Naive thymus-derived CD4-positive, alpha-beta T cell (primary cell): ENCODE results near the gene DDAH1. TPM values are rescaled to one million over a fixed set of nuclear protein-coding genes. Genes with fewer than 3 reads are reported as not detected.

Source experiments
- ATAC-seq: fragments of 150-1000 bp; cut with Tn5 transposase; 2 replicates; pipeline ENCODE4 v1.10.0; 2021; ENCODE audit warnings: mild to moderate bottlenecking, moderate library complexity
- CTCF ChIA-PET: fragments of 350-600 bp; sonication (Branson Sonifier 250); formaldehyde crosslinking; loops from one replicate; lab custom pipeline; 2021; ENCODE audit warnings: antibody characterized with exemption; lab: Charles Lee
- POLR2A ChIA-PET: fragments of 350-600 bp; sonication (Branson Sonifier 250); formaldehyde crosslinking; loops from one replicate; lab custom pipeline; 2021; ENCODE audit warnings: antibody characterized with exemption, inconsistent platforms; lab: Charles Lee
- DNase-seq, 9 donors: peaks; one replicate each; pipeline versions ENCODE4 v3.0.0 to v3.0.0-alpha.2; 2020 to 2022; ENCODE audit warnings: mixed read lengths in 1 of 9
- H3K27ac ChIP-seq: one replicate; pipeline ENCODE4 v1.7.0; 2013; ENCODE audit warnings: mild to moderate bottlenecking, low read depth, low read length, moderate library complexity
- H3K27me3 ChIP-seq, 2 donors: one replicate each; pipeline ENCODE4 v1.7.0; 2013; ENCODE audit warnings: low read length in 2 of 2, mild to moderate bottlenecking in 2 of 2, moderate library complexity in 2 of 2; ENCODE audit not compliant: control insufficient read depth in 2 of 2, insufficient read depth in 2 of 2
- H3K36me3 ChIP-seq, 3 experiments: 1 replicate in 2 of 3; 2 replicates in 1 of 3; pipeline ENCODE4 v1.7.0; 2013; ENCODE audit warnings: low read length in 3 of 3, mild to moderate bottlenecking in 3 of 3, moderate library complexity in 1 of 3; ENCODE audit not compliant: insufficient read depth in 3 of 3, control insufficient read depth in 2 of 3
- H3K4me1 ChIP-seq, 2 donors: one replicate each; pipeline ENCODE4 v1.7.0; 2013; ENCODE audit warnings: low read length in 2 of 2, mild to moderate bottlenecking in 2 of 2, moderate library complexity in 1 of 2; ENCODE audit not compliant: control insufficient read depth in 2 of 2, insufficient read depth in 2 of 2
- H3K4me3 ChIP-seq: 2 replicates; pipeline ENCODE4 v1.7.0; 2013; ENCODE audit warnings: mild to moderate bottlenecking, low read length
- H3K9me3 ChIP-seq, 3 experiments: 1 replicate in 2 of 3; 2 replicates in 1 of 3; pipeline ENCODE4 v1.7.0; 2013; ENCODE audit warnings: low read length in 3 of 3; ENCODE audit not compliant: control insufficient read depth in 2 of 3
- H3K27ac Mint-ChIP-seq, 9 donors: one replicate each; pipeline ENCODE4 v1.8.0; 2020 to 2022; ENCODE audit warnings: mixed read lengths in 9 of 9, mild to moderate bottlenecking in 8 of 9, moderate library complexity in 5 of 9, inconsistent platforms in 2 of 9
- H3K27me3 Mint-ChIP-seq, 5 donors: one replicate each; pipeline ENCODE4 v1.8.0; 2021 to 2022; ENCODE audit warnings: mixed read lengths in 5 of 5, mild to moderate bottlenecking in 1 of 5
- H3K36me3 Mint-ChIP-seq, 5 donors: one replicate each; pipeline ENCODE4 v1.8.0; 2020 to 2022; ENCODE audit warnings: mixed read lengths in 5 of 5, mild to moderate bottlenecking in 3 of 5, inconsistent platforms in 1 of 5
- H3K4me1 Mint-ChIP-seq, 7 donors: one replicate each; pipeline ENCODE4 v1.8.0; 2020 to 2022; ENCODE audit warnings: mixed read lengths in 7 of 7, mild to moderate bottlenecking in 3 of 7, inconsistent platforms in 1 of 7
- H3K4me3 Mint-ChIP-seq, 10 donors: one replicate each; pipeline ENCODE4 v1.8.0; 2020 to 2022; ENCODE audit warnings: mild to moderate bottlenecking in 10 of 10, mixed read lengths in 10 of 10, moderate library complexity in 6 of 10, inconsistent platforms in 2 of 10
- H3K9me3 Mint-ChIP-seq, 11 donors: one replicate each; pipeline ENCODE4 v1.8.0; 2020 to 2022; ENCODE audit warnings: mixed read lengths in 11 of 11, mild to moderate bottlenecking in 4 of 11, inconsistent platforms in 1 of 11, moderate library complexity in 1 of 11
- intact Hi-C, 2 donors: fragments of 100-400 bp; cut with micrococcal nuclease; formaldehyde crosslinking; loops; one replicate each; pipeline ENCODE4 v1.15.1; 2023
- polyA plus RNA-seq, 2 donors: library from polyadenylated mRNA; unstranded; fragments of 300-500 nt; fragmentation: Illumina TruSeq; gene quantifications; one replicate each; pipeline ENCODE4 v1.2.3, GENCODE V29; 2021
- total RNA-seq, 6 experiments: library from RNA in 5 of 6; stranded (reverse) in 5 of 6; gene quantifications; 1 replicate in 5 of 6; 2 replicates in 1 of 6; pipeline ENCODE4 v1.2.3 and lab custom pipeline; 2021 to 2026

Gene DDAH1
- total and polyA plus RNA-seq, 7 experiments from 2014 or later, result 0.08 TPM; not detected in 6

- peaks cover 0 to 13% (median 8%) of the 10 kb centered on the region in 5 donors for H3K27me3 Mint-ChIP-seq
- no peak overlapping the region for H3K27ac Mint-ChIP-seq
- Histone ChIP-seq H3K27me3 (no peaks in the 10 kb centered on the region), H3K9me3 (no peaks in the 10 kb centered on the region), H3K4me3 (no peak overlapping the region), H3K36me3 (no peaks in the 10 kb centered on the region), H3K27ac (no peak overlapping the region), H3K4me1 (no peaks in the 10 kb centered on the region)
- POLR2A ChIA-PET, result no interaction called here
- DNase-seq, result no peak
- H3K36me3 Mint-ChIP-seq, result no peaks in the 10 kb centered on the region
- H3K4me3 Mint-ChIP-seq, result no peak overlapping the region
- intact Hi-C loops, result no loop called here
- no peak for ATAC-seq
- H3K4me1 Mint-ChIP-seq, result peaks cover 0 to 6% (median 0%) of the 10 kb centered on the region in 7 donors
- CTCF ChIA-PET, result no interaction called here
- H3K9me3 Mint-ChIP-seq, result peaks cover 0 to 6% (median 0%) of the 10 kb centered on the region in 11 donors
These were observed 31.9 kb downstream of the DDAH1 start for GRCh38 chr1:85433096-85433495.

- peaks cover 0 to 8% (median 0%) of the 10 kb centered on the region in 7 donors for H3K4me1 Mint-ChIP-seq
- ATAC-seq, result no peak
- H3K9me3 Mint-ChIP-seq, result peaks cover 0 to 6% (median 0%) of the 10 kb centered on the region in 11 donors
- Histone ChIP-seq H3K4me1 (no peaks in the 10 kb centered on the region), H3K36me3 (no peaks in the 10 kb centered on the region), H3K4me3 (no peak overlapping the region), H3K9me3 (no peaks in the 10 kb centered on the region), H3K27me3 (no peaks in the 10 kb centered on the region), H3K27ac (no peak overlapping the region)
- intact Hi-C loops, result no loop called here
- no peak overlapping the region for H3K27ac Mint-ChIP-seq
- ChIA-PET POLR2A (no interaction called here), CTCF (no interaction called here)
- no peak overlapping the region for H3K4me3 Mint-ChIP-seq
- DNase-seq, result no peak
- H3K27me3 Mint-ChIP-seq, result peaks cover 0 to 18% (median 9%) of the 10 kb centered on the region in 5 donors
- no peaks in the 10 kb centered on the region for H3K36me3 Mint-ChIP-seq
These were observed 36.4 kb downstream of the DDAH1 start for GRCh38 chr1:85428471-85429089.

DNA sequence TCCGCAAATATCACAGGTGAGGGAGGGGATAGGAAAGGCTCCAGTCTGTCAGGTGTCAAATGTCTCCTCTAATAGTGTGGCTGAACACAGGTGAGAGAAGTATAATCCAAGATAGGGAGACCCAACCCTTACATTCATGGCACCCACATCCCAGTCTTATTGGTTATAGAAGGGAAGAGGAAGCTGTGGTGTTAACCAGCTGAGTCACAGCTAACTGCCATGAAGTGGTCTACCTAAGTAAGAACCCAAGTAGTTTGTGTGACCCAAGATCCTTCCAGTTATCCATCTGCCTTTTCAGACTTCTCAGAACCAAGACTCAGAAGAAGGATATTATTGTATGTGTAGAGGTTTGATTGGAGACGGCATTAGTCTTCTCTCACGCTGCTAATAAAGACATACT, 37.1 kb downstream of the DDAH1 start:
- Mint-ChIP-seq H3K27me3 (peaks cover 0 to 18% (median 9%) of the 10 kb centered on the region in 5 donors), H3K4me1 (peaks cover 0 to 8% (median 0%) of the 10 kb centered on the region in 7 donors), H3K9me3 (peaks cover 0 to 6% (median 0%) of the 10 kb centered on the region in 11 donors), H3K4me3 (no peak overlapping the region), H3K27ac (no peak overlapping the region), H3K36me3 (no peaks in the 10 kb centered on the region)
- Histone ChIP-seq H3K27ac (no peak overlapping the region), H3K4me3 (no peak overlapping the region), H3K9me3 (no peaks in the 10 kb centered on the region), H3K27me3 (no peaks in the 10 kb centered on the region), H3K4me1 (no peaks in the 10 kb centered on the region), H3K36me3 (no peaks in the 10 kb centered on the region)
- CTCF ChIA-PET, result no interaction called here
- POLR2A ChIA-PET, result no interaction called here
- intact Hi-C loops, result no loop called here
- ATAC-seq, result no peak
- DNase-seq, result no peak

- Histone ChIP-seq H3K9me3 (no peaks in the 10 kb centered on the region), H3K36me3 (no peaks in the 10 kb centered on the region), H3K27me3 (no peaks in the 10 kb centered on the region), H3K27ac (no peak overlapping the region), H3K4me1 (no peaks in the 10 kb centered on the region), H3K4me3 (no peak overlapping the region)
- ATAC-seq (no peak), DNase-seq (no peak)
- no peak overlapping the region for H3K27ac Mint-ChIP-seq
- peaks cover 0 to 6% (median 0%) of the 10 kb centered on the region in 11 donors for H3K9me3 Mint-ChIP-seq
- ChIA-PET POLR2A (no interaction called here), CTCF (no interaction called here)
- no peaks in the 10 kb centered on the region for H3K36me3 Mint-ChIP-seq
- peaks cover 0 to 18% (median 9%) of the 10 kb centered on the region in 5 donors for H3K27me3 Mint-ChIP-seq
- intact Hi-C loops, result no loop called here
- peaks cover 0 to 8% (median 0%) of the 10 kb centered on the region in 7 donors for H3K4me1 Mint-ChIP-seq
- H3K4me3 Mint-ChIP-seq, result no peak overlapping the region
These were observed 37.6 kb downstream of the DDAH1 start for GRCh38 chr1:85427331-85427730.

- Histone ChIP-seq H3K4me3 (no peak overlapping the region), H3K9me3 (peaks cover 0 to 10% (median 0%) of the 10 kb centered on the region in 3 experiments), H3K4me1 (no peaks in the 10 kb centered on the region), H3K27me3 (no peaks in the 10 kb centered on the region), H3K36me3 (no peaks in the 10 kb centered on the region), H3K27ac (no peak overlapping the region)
- H3K4me1 Mint-ChIP-seq, result peaks cover 0 to 2% (median 0%) of the 10 kb centered on the region in 7 donors
- H3K27ac Mint-ChIP-seq, result no peak overlapping the region
- H3K27me3 Mint-ChIP-seq, result peaks cover 4 to 5% (median 4%) of the 10 kb centered on the region in 5 donors
- H3K36me3 Mint-ChIP-seq, result no peaks in the 10 kb centered on the region
- no peak overlapping the region for H3K4me3 Mint-ChIP-seq
- ChIA-PET POLR2A (no interaction called here), CTCF (no interaction called here)
- no peak for ATAC-seq
- intact Hi-C loops, result no loop called here
- DNase-seq, result no peak
- H3K9me3 Mint-ChIP-seq, result peaks cover 0 to 33% (median 6%) of the 10 kb centered on the region in 11 donors
These were observed 43.8 kb downstream of the DDAH1 start for GRCh38 chr1:85421179-85421578.

- ChIA-PET CTCF (no interaction called here), POLR2A (no interaction called here)
- Histone ChIP-seq H3K4me3 (no peak overlapping the region), H3K36me3 (no peaks in the 10 kb centered on the region), H3K27me3 (no peaks in the 10 kb centered on the region), H3K9me3 (peaks cover 0 to 10% (median 0%) of the 10 kb centered on the region in 3 experiments), H3K4me1 (no peaks in the 10 kb centered on the region), H3K27ac (no peak overlapping the region)
- no peak overlapping the region for H3K27ac Mint-ChIP-seq
- no peak for ATAC-seq
- intact Hi-C loops, result no loop called here
- peaks cover under 1 to 10% (median 3%) of the 10 kb centered on the region in 5 donors for H3K27me3 Mint-ChIP-seq
- H3K9me3 Mint-ChIP-seq, result peaks cover 0 to 33% (median 6%) of the 10 kb centered on the region in 11 donors
- peaks cover 0 to 2% (median 0%) of the 10 kb centered on the region in 7 donors for H3K4me1 Mint-ChIP-seq
- DNase-seq, result no peak
- H3K36me3 Mint-ChIP-seq, result no peaks in the 10 kb centered on the region
- no peak overlapping the region for H3K4me3 Mint-ChIP-seq
These were observed 44.8 kb downstream of the DDAH1 start for GRCh38 chr1:85420199-85420598.

GRCh38 chr1:85417876-85418275, 47.1 kb downstream of the DDAH1 start:
- Mint-ChIP-seq H3K4me3 (no peak overlapping the region), H3K36me3 (no peaks in the 10 kb centered on the region), H3K27me3 (peaks cover 0 to 5% (median 4%) of the 10 kb centered on the region in 5 donors), H3K4me1 (peaks cover 0 to 2% (median 0%) of the 10 kb centered on the region in 7 donors), H3K27ac (no peak overlapping the region), H3K9me3 (peaks cover 0 to 33% (median 6%) of the 10 kb centered on the region in 11 donors)
- ATAC-seq (no peak), DNase-seq (no peak)
- ChIA-PET CTCF (no interaction called here), POLR2A (no interaction called here)
- intact Hi-C loops, result no loop called here
- H3K27me3 ChIP-seq, result no peaks in the 10 kb centered on the region
- H3K4me1 ChIP-seq, result no peaks in the 10 kb centered on the region
- no peak overlapping the region for H3K4me3 ChIP-seq
- H3K36me3 ChIP-seq, result no peaks in the 10 kb centered on the region
- H3K27ac ChIP-seq, result no peak overlapping the region
- peaks cover 0 to 10% (median 0%) of the 10 kb centered on the region in 3 experiments for H3K9me3 ChIP-seq
